NB4 (cell line): ENCODE results near the gene IRF3.

Source experiments
- DNase-seq: peaks from one replicate; pipeline ENCODE4 v3.0.0; 2010; ENCODE audit warnings: low read depth
- H3K4me3 ChIP-seq: one replicate; pipeline ENCODE4 v1.5.1; 2011; ENCODE audit warnings: mild to moderate bottlenecking, low read depth, low read length, moderate library complexity
- MAX ChIP-seq: IDR thresholded peaks from 2 replicates; pipeline ENCODE4 v1.6.1; 2011; ENCODE audit warnings: low read depth, low read length
- MYC ChIP-seq: IDR thresholded peaks from 2 replicates; pipeline ENCODE4 v1.6.1; 2011; ENCODE audit warnings: low read depth, low read length
- POLR2A ChIP-seq: IDR thresholded peaks from 2 replicates; pipeline ENCODE4 v1.6.1; 2011; ENCODE audit warnings: mild to moderate bottlenecking; ENCODE audit not compliant: insufficient read length; ENCODE audit errors: extremely low read depth
- TF ChIP-seq, protein P1 (sequence below): IDR thresholded peaks from one replicate; pipeline ENCODE4 v1.5.1; 2012; ENCODE audit warnings: low read depth, low read length

IRF3 gene

DNA sequence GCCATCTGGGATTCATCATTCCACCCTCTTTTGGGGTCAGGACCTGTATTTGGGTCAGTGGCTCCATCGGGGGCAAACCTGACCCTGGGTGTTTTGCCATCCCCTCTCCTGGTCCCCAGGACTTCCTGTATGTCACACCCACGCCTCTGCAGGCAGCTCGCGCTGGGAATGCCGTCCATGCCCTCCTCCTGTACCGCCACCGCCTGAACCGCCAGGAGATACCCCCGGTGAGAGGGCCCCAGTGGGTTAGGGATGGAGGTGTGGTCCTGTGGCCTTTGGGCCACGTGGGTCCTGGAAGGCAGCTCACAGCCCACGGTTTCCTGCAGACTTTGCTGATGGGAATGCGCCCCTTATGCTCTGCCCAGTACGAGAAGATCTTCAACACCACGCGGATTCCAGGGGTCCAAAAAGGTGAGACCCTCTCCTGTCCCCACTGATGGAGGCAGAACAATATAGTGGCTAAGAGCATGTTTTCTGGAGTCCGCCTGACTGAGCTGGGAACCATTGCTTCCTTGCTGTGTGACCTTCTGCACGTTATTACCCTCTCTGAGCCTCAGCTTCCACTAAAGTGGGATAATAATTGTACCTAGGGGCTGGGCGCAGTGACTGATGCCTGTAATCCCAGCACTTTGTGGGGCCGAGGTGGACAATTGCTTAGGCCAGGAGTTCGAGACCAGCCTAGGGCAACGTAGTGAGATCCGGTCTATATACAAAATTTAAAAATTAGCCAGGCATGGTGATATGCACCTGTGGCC is 39.4 kb upstream of the IRF3 start:
- H3K4me3 ChIP-seq, result no peak overlapping the region
- no peak for DNase-seq
- TF ChIP-seq, protein P1, sequence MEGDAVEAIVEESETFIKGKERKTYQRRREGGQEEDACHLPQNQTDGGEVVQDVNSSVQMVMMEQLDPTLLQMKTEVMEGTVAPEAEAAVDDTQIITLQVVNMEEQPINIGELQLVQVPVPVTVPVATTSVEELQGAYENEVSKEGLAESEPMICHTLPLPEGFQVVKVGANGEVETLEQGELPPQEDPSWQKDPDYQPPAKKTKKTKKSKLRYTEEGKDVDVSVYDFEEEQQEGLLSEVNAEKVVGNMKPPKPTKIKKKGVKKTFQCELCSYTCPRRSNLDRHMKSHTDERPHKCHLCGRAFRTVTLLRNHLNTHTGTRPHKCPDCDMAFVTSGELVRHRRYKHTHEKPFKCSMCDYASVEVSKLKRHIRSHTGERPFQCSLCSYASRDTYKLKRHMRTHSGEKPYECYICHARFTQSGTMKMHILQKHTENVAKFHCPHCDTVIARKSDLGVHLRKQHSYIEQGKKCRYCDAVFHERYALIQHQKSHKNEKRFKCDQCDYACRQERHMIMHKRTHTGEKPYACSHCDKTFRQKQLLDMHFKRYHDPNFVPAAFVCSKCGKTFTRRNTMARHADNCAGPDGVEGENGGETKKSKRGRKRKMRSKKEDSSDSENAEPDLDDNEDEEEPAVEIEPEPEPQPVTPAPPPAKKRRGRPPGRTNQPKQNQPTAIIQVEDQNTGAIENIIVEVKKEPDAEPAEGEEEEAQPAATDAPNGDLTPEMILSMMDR, result no peak
- no peak for TF ChIP-seq MYC
- TF ChIP-seq MAX, result no peak
- TF ChIP-seq POLR2A, result no peak

DNA sequence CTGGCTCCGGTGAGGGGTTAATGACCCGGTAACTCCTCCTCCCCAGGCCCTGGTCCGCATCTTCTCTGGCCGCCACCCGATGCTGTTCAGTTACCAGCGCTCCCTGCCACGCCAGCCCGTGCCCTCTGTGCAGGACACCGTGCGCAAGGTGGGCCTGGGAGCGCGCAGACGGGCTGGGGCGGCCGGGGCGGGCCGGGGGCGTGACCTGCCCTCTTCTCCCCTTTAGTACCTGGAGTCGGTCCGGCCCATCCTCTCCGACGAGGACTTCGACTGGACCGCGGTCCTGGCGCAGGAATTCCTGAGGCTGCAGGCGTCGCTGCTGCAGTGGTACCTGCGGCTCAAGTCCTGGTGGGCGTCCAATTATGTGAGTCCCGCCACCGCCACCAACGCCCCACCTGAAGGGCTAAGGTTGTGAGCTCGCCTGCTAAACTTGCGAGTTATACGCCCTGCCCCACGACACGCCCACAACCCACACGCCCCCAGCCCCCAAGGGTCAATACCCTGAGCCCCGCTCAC is 35.7 kb upstream of the IRF3 start:
- TF ChIP-seq MYC (no peak), POLR2A (no peak), MAX (no peak)
- TF ChIP-seq, protein P1, result no peak
- H3K4me3 ChIP-seq, result no peak overlapping the region
- no peak for DNase-seq

- DNase-seq, result no peak
- no peak overlapping the region for H3K4me3 ChIP-seq
- TF ChIP-seq POLR2A, result no peak
- no peak for TF ChIP-seq MAX
- TF ChIP-seq, protein P1, result no peak
- no peak for TF ChIP-seq MYC
These were observed 34.9 kb upstream of the IRF3 start for GRCh38 chr19:49700563-49700962.

DNA sequence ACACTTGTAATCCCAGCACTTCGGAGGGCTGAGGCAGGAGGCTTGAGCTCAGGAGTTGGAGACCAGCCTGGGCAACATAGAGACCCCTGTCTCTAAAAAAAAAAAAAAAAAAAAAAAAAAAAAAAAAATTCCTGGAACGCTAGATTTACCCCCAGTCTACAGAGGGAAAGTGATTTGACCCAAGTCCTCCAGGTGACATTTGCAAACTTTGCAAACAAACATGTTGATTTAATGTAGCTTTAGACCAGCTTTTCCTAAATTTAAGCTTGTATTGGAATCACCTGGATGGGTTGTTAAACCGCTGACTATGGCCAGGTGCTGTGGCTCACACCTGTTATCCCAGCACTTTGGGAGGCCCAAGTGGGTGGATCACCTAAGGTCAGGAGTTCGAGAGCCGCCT is 33.7 kb upstream of the IRF3 start:
- no peak for DNase-seq
- H3K4me3 ChIP-seq, result no peak overlapping the region
- TF ChIP-seq POLR2A (no peak), MAX (no peak), MYC (no peak)
- TF ChIP-seq, protein P1, result no peak

GRCh38 chr19:49696865-49697264 is 31.2 kb upstream of the IRF3 start:
- H3K4me3 ChIP-seq, result no peak overlapping the region
- DNase-seq, result no peak
- no peak for TF ChIP-seq POLR2A
- no peak for TF ChIP-seq MAX
- TF ChIP-seq, protein P1, result no peak
- TF ChIP-seq MYC, result no peak

DNA sequence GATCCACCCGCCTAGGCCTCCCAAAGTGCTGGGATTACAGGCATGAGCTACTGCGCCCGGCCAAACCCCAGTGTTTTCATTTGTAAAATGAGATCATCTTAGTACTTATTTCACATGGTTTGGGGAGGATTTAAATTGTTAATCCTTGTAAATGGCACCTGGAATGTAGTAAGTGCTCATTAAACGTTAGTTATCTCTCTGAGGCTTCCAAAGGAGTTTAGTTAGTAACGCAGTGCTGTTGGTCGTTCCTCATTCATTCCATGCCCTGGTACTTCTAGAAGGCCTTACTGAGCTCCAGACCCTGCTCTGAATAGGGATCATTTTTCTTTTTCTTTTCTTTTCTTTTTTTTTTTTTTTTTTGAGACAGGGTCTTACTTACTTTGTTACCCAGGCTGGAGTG is 30.5 kb upstream of the IRF3 start:
- no peak overlapping the region for H3K4me3 ChIP-seq
- DNase-seq, result no peak
- TF ChIP-seq POLR2A, result no peak
- TF ChIP-seq, protein P1, result no peak
